ENCODE results near the gene NR1I3.

Gene NR1I3

DNA sequence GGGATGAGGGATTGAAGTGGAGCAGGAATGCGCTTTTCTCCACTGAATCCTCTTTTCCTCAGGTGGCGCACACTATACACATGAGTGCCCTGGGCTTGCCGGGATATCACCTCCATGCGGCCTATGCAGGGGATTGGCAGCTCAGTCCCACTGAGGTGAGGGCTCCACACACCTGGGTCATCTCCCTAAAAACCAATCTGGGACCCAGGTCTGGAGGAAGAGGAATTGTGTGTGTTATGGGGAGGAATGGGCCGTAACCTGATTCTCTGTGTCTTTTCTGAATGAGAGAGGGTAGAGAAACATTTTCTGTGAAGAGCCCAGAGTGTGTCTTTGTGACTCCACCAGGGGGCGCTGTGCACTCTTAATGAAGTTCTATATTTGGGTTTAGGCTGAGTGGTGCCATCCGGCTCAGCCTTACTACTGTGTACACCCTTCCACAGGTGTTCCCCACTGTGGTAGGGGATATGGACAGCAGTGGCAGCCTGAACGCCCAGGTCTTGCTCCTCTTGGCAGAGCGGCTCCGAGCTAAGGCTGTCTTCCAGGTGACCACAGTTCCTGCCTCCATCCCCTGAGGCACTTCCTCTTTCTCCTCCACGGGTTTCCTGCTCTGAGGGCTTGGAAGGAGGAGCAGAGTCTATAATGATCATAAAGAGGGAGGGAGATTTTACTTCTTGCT lies 10.7 kb downstream of the NR1I3 start (continued):
- TF ChIP-seq ZNF2 (tag by site-specific recombination; IDR thresholded peaks at IDR 0.05), result peak; percentile 97

DNA sequence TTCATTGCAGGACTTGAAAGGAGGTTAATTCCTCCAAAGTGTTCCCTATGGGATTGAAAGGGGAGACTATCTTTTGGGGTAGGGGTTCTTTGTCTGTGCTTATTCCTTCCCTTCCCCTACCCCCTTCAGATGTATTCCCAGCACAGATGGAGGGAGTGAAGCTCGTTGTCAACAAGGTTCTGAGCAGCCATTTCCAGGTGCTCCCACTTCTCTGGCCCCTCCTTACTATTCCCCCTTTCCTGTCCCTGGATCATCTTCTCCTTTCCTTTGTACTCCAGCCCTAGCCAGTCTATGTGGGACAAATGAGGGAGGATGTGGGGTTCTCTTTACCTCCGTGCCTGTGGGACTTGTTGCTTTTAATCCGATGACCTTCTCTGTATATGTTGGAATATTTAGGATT lies 11.2 kb downstream of the NR1I3 start:
- TF ChIP-seq ZNF157 (tag by site-specific recombination; IDR thresholded peaks at IDR 0.05), result no peak
- TF ChIP-seq RBAK (tag by site-specific recombination; IDR thresholded peaks at IDR 0.05), result no peak
- no peak for TF ChIP-seq ZFP69B (tag by site-specific recombination; IDR thresholded peaks at IDR 0.05)
- peak; percentile 8; the same call in 1 of the 2 replicates for TF ChIP-seq SCRT1 (tag by site-specific recombination; IDR thresholded peaks at IDR 0.05; ENCODE audit: borderline replicate concordance)
- no peak for TF ChIP-seq ZNF76 (tag by site-specific recombination; IDR thresholded peaks at IDR 0.05; ENCODE audit: borderline replicate concordance, low read depth)
- TF ChIP-seq IKZF3 (tag by site-specific recombination; IDR thresholded peaks at IDR 0.05), result peak; percentile 54
- TF ChIP-seq, protein P1, sequence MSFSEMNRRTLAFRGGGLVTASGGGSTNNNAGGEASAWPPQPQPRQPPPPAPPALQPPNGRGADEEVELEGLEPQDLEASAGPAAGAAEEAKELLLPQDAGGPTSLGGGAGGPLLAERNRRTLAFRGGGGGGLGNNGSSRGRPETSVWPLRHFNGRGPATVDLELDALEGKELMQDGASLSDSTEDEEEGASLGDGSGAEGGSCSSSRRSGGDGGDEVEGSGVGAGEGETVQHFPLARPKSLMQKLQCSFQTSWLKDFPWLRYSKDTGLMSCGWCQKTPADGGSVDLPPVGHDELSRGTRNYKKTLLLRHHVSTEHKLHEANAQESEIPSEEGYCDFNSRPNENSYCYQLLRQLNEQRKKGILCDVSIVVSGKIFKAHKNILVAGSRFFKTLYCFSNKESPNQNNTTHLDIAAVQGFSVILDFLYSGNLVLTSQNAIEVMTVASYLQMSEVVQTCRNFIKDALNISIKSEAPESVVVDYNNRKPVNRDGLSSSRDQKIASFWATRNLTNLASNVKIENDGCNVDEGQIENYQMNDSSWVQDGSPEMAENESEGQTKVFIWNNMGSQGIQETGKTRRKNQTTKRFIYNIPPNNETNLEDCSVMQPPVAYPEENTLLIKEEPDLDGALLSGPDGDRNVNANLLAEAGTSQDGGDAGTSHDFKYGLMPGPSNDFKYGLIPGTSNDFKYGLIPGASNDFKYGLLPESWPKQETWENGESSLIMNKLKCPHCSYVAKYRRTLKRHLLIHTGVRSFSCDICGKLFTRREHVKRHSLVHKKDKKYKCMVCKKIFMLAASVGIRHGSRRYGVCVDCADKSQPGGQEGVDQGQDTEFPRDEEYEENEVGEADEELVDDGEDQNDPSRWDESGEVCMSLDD (tag by site-specific recombination; IDR thresholded peaks at IDR 0.05), result no peak
- no peak for TF ChIP-seq ZNF112 (tag by site-specific recombination; IDR thresholded peaks at IDR 0.05)
- peak; percentile 69 for TF ChIP-seq ZNF366 (tag by site-specific recombination; conservative IDR thresholded peaks at IDR 0.05)
- TF ChIP-seq, protein P2, sequence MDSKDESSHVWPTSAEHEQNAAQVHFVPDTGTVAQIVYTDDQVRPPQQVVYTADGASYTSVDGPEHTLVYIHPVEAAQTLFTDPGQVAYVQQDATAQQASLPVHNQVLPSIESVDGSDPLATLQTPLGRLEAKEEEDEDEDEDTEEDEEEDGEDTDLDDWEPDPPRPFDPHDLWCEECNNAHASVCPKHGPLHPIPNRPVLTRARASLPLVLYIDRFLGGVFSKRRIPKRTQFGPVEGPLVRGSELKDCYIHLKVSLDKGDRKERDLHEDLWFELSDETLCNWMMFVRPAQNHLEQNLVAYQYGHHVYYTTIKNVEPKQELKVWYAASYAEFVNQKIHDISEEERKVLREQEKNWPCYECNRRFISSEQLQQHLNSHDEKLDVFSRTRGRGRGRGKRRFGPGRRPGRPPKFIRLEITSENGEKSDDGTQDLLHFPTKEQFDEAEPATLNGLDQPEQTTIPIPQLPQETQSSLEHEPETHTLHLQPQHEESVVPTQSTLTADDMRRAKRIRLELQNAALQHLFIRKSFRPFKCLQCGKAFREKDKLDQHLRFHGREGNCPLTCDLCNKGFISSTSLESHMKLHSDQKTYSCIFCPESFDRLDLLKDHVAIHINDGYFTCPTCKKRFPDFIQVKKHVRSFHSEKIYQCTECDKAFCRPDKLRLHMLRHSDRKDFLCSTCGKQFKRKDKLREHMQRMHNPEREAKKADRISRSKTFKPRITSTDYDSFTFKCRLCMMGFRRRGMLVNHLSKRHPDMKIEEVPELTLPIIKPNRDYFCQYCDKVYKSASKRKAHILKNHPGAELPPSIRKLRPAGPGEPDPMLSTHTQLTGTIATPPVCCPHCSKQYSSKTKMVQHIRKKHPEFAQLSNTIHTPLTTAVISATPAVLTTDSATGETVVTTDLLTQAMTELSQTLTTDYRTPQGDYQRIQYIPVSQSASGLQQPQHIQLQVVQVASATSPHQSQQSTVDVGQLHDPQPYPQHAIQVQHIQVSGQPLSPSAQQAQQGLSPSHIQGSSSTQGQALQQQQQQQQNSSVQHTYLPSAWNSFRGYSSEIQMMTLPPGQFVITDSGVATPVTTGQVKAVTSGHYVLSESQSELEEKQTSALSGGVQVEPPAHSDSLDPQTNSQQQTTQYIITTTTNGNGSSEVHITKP (tag by site-specific recombination; IDR thresholded peaks at IDR 0.05), result peak; percentile 85
- TF ChIP-seq, protein P3, sequence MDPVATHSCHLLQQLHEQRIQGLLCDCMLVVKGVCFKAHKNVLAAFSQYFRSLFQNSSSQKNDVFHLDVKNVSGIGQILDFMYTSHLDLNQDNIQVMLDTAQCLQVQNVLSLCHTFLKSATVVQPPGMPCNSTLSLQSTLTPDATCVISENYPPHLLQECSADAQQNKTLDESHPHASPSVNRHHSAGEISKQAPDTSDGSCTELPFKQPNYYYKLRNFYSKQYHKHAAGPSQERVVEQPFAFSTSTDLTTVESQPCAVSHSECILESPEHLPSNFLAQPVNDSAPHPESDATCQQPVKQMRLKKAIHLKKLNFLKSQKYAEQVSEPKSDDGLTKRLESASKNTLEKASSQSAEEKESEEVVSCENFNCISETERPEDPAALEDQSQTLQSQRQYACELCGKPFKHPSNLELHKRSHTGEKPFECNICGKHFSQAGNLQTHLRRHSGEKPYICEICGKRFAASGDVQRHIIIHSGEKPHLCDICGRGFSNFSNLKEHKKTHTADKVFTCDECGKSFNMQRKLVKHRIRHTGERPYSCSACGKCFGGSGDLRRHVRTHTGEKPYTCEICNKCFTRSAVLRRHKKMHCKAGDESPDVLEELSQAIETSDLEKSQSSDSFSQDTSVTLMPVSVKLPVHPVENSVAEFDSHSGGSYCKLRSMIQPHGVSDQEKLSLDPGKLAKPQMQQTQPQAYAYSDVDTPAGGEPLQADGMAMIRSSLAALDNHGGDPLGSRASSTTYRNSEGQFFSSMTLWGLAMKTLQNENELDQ (tag by site-specific recombination; IDR thresholded peaks at IDR 0.05; ENCODE audit: low read depth), result no peak
- TF ChIP-seq ZBTB48 (tag by site-specific recombination; IDR thresholded peaks at IDR 0.05), result no peak
- TF ChIP-seq, protein P4, sequence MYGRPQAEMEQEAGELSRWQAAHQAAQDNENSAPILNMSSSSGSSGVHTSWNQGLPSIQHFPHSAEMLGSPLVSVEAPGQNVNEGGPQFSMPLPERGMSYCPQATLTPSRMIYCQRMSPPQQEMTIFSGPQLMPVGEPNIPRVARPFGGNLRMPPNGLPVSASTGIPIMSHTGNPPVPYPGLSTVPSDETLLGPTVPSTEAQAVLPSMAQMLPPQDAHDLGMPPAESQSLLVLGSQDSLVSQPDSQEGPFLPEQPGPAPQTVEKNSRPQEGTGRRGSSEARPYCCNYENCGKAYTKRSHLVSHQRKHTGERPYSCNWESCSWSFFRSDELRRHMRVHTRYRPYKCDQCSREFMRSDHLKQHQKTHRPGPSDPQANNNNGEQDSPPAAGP (tag by site-specific recombination; IDR thresholded peaks at IDR 0.05), result no peak
- peak; percentile 32; the same call in 1 of the 2 replicates for TF ChIP-seq ZBTB20 (tag by site-specific recombination; IDR thresholded peaks at IDR 0.05)
- TF ChIP-seq SCRT2 (tag by site-specific recombination; IDR thresholded peaks at IDR 0.05), result peak; percentile 66
- Histone ChIP-seq H3K4me1 (ENCODE audit: control insufficient read depth, insufficient read depth, low read length) (peaks cover 4% of the 10 kb centered on the region; the same call in 1 of the 2 replicates), H3K27ac (ENCODE audit: extremely low read depth, low read depth, low read length) (peak overlapping the region; percentile 26; the same call in 1 of the 2 replicates), H3K4me3 (ENCODE audit: low read depth, low read length) (peak overlapping the region; percentile 84), H3K9me3 (ENCODE audit: control insufficient read depth, insufficient read depth, low read depth, low read length) (no peaks in the 10 kb centered on the region), H3K36me3 (ENCODE audit: control insufficient read depth in 2 of 2, insufficient read depth in 1 of 2, low read length in 2 of 2) (peaks cover 0 to 33% of the 10 kb centered on the region in 2 experiments; a peak in 1 of 3 replicates)
- ChIA-PET CTCF (interaction anchor here (0.7 to 9.7 kb wide), 34 partner anchors 8 to 591 kb away, joined by 3 to 146 read pairs (median 7); partner anchors contain the start of genes ADAMTS4, FCER1G, NDUFS2 and NR1I3), POLR2A (interaction anchor here (1.4 to 1.7 kb wide), 2 partner anchors 32 to 61 kb away, joined by 3 to 13 read pairs; partner anchors contain the start of genes PCP4L1 and PPOX)

Measured in HEK293 (cell line).